Measurements from ENCODE around the gene DEK. TPM values are rescaled to one million over a fixed set of nuclear protein-coding genes. Genes with fewer than 3 reads are reported as not detected.
A peak's percentile ranks its signal among the peaks of the same experiment; 100 is the strongest.
"Not testable (repeated sequence)": the region's sequence is repeated elsewhere in the genome, so short reads cannot be mapped to it uniquely, and the experiment has no call there.

DEK gene, protein sequence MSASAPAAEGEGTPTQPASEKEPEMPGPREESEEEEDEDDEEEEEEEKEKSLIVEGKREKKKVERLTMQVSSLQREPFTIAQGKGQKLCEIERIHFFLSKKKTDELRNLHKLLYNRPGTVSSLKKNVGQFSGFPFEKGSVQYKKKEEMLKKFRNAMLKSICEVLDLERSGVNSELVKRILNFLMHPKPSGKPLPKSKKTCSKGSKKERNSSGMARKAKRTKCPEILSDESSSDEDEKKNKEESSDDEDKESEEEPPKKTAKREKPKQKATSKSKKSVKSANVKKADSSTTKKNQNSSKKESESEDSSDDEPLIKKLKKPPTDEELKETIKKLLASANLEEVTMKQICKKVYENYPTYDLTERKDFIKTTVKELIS
- polyA plus RNA-seq = 10 to 100 TPM; 44.0 to 98.5 (median 87.7) TPM

DNA sequence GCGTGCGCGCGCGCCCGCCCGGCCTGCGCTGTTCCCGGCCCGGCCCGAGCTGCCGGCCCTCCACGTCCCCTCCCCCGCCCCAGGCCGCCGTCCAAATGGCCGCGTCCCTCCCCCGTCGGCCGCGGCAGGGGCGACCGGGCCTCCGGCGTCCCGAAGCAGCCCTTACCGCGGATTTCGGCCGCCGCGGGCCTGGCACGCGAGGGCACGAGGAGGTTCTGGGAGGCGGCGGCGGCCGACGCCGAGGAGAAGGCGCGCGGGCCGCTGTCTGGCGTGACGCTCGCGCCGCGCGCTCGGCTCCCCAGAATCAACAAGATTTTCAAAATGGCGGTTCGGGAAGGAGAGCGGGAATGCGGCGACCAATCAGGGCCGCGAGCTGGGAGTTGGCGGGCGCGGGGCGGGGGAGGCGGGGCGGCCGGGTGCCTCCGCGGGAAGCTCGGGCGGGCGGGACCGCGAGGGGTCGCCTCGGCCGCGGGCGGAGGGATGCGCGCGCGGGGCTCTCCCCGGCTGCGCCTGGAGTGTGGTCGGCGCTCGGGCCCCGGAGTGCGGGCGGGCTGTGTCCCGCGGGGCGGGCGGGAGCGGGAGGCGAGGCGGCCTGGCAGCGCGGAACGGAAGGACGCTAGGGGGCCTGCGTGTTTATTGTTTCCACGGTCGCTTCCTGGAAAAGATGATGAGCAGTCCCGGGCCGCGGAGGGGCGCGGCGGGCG, at the start of gene DEK:
DEK (minus strand) TSS at position 312 of the 704 bp plus-strand sequence. CDS start 543 bp downstream, outside the sequence.
- Mint-ChIP-seq H3K27ac (peak within 1 kb of the TSS; percentile 91 to 98 (median 97)), H3K9me3 (no peaks in the 10 kb centered on the region), H3K4me1 (peaks cover 55 to 56% of the 10 kb centered on the region in 2 donors), H3K4me3 (peak within 1 kb of the TSS; percentile 93 to 98 (median 96)), H3K36me3 (no peaks in the 10 kb centered on the region), H3K27me3 (ENCODE audit: low read depth in 3 of 3) (peaks cover 11 to 24% (median 14%) of the 10 kb centered on the region in 3 donors)
- DNase-seq = peak; percentile 79 to 82 (median 82)

DNA sequence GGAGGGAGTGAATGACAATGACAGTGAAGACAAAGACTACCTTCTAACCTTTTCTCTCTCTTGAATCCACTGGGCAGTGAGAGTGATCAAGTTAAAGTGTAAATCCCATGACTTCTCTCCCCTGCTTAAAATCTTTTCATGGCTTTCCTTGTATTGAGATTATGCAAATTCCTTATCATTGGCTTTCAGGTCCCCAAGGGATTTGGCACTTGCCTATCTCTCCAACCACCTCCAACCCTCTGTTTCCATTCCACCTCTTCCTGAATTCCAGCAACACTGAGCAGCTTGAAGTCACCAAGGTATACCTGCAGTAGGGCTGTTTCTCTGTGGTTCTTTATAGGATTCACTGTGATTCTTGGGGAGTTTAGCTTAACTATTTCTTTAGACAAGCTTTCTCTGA, 48.0 kb upstream of the DEK start:
- Mint-ChIP-seq H3K27ac (no peak overlapping the region), H3K4me1 (no peaks in the 10 kb centered on the region), H3K36me3 (peaks cover 0 to 5% (median 0%) of the 10 kb centered on the region in 3 donors), H3K4me3 (no peak overlapping the region), H3K9me3 (peaks cover 0 to 2% (median 0%) of the 10 kb centered on the region in 6 donors), H3K27me3 (ENCODE audit: low read depth in 3 of 3) (peaks cover 4 to 10% (median 6%) of the 10 kb centered on the region in 3 donors)
- no peak for DNase-seq

DNA sequence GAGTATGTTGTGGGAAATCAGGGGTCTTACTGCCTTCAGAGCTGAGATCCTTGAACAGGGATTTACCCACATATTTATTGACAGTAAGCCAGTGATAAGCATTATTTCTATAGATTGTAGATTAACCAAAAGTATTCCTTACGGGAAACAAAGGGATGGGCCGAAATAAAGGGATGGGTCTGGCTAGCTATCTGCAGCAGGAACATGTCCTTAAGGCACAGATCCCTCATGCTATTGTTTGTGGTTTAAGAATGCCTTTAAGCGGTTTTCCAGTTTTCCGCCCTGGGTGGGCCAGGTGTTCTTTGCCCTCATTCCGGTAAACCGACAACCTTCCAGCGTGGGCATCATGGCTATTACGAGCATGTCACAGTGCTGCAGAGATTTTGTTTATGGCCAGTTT, 45.7 kb upstream of the DEK start:
- H3K4me1 Mint-ChIP-seq, H3K36me3 Mint-ChIP-seq, H3K27ac Mint-ChIP-seq, H3K9me3 Mint-ChIP-seq, H3K4me3 Mint-ChIP-seq, DNase-seq: not testable (repeated sequence)
- H3K27me3 Mint-ChIP-seq (ENCODE audit: low read depth in 3 of 3) = peaks cover 4 to 10% (median 8%) of the 10 kb centered on the region in 3 donors

DNA sequence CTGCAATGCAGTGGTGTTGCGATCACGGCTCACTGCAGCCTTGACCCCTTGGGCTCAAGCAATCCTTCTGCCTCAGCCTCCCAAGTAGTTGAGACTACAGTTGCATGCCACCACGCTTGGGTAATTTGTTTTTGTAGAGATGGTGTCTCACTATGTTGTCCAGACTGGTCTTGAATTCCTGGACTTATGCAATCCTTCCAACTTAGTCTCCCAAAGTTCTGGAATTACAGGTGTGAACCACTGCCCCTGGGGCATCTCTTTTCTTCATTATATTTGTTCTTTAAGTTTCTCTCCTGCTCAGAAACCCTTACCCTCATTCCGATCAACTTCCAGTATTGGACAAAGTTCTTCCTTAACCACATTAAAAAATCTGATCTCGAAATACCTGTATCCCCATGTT, 44.7 kb upstream of the DEK start:
- H3K27me3 Mint-ChIP-seq (ENCODE audit: low read depth in 3 of 3) = peaks cover 4 to 10% (median 8%) of the 10 kb centered on the region in 3 donors
- H3K4me1 Mint-ChIP-seq = no peaks in the 10 kb centered on the region
- H3K9me3 Mint-ChIP-seq = peaks cover 0 to 2% (median 0%) of the 10 kb centered on the region in 6 donors
- H3K4me3 Mint-ChIP-seq = no peak overlapping the region
- no peak overlapping the region for H3K27ac Mint-ChIP-seq
- no peak for DNase-seq
- H3K36me3 Mint-ChIP-seq = peaks cover 0 to 5% (median 0%) of the 10 kb centered on the region in 3 donors

DNA sequence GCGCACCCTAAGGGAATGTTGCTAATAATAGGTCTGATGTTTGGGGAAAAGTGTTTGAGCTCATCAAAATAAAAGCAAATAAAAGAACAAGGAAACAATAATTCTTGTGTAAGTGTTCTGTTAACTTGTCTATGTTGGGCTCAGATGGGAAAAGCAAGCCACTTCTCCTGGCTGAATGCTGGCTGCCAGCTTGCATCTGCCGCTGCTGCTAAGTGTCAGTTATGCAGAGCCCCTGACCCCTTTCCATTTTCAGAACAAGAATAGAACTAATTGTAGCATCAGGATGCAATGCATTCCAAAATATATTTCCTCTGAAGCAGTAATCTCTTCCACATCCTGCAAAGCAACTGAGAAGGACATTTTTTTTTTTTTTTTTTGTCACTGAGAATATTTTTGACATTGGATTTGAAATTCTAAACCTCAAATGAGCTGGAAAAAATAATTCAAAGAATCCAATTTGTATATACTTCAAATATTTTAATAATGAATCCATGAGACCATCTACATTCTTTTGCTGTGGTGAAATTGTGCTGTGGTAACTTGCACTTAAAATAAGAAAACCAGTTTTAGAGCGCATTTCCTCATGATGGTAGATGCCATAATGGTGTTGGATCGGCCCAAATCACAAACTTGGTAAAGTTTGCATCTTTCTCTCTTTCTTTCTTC, 43.9 kb upstream of the DEK start:
- H3K4me1 Mint-ChIP-seq = no peaks in the 10 kb centered on the region
- no peak overlapping the region for H3K27ac Mint-ChIP-seq
- no peak overlapping the region for H3K4me3 Mint-ChIP-seq
- peaks cover 0 to 2% (median 0%) of the 10 kb centered on the region in 6 donors for H3K9me3 Mint-ChIP-seq
- H3K36me3 Mint-ChIP-seq = peaks cover 0 to 5% (median 0%) of the 10 kb centered on the region in 3 donors
- no peak for DNase-seq
- peaks cover 4 to 10% (median 8%) of the 10 kb centered on the region in 3 donors for H3K27me3 Mint-ChIP-seq (ENCODE audit: low read depth in 3 of 3)

DNA sequence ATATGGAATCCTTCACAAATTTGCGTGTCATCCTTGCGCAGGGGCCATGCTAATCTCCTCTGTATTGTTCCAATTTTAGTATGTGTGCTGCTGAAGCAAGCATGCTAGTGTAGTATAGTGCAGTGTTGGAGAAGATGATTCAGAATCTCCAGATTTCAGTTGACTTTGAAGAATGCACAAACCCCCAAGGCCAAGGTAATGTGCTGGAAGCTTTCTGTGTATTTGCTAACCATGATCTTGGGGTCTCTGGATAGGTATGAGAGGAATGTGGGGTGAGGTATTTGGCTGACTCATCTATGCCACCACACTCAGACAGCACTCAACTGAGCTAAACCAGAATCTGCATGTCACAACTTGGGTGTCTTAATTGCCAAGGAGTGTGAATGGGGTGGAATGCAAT, 42.6 kb upstream of the DEK start:
- Mint-ChIP-seq H3K27ac (no peak overlapping the region), H3K4me1 (no peaks in the 10 kb centered on the region), H3K27me3 (ENCODE audit: low read depth in 3 of 3) (peaks cover 2 to 10% (median 10%) of the 10 kb centered on the region in 3 donors), H3K36me3 (peaks cover 0 to 5% (median 0%) of the 10 kb centered on the region in 3 donors), H3K9me3 (peaks cover 0 to 2% (median 0%) of the 10 kb centered on the region in 6 donors), H3K4me3 (no peak overlapping the region)
- no peak for DNase-seq

DNA sequence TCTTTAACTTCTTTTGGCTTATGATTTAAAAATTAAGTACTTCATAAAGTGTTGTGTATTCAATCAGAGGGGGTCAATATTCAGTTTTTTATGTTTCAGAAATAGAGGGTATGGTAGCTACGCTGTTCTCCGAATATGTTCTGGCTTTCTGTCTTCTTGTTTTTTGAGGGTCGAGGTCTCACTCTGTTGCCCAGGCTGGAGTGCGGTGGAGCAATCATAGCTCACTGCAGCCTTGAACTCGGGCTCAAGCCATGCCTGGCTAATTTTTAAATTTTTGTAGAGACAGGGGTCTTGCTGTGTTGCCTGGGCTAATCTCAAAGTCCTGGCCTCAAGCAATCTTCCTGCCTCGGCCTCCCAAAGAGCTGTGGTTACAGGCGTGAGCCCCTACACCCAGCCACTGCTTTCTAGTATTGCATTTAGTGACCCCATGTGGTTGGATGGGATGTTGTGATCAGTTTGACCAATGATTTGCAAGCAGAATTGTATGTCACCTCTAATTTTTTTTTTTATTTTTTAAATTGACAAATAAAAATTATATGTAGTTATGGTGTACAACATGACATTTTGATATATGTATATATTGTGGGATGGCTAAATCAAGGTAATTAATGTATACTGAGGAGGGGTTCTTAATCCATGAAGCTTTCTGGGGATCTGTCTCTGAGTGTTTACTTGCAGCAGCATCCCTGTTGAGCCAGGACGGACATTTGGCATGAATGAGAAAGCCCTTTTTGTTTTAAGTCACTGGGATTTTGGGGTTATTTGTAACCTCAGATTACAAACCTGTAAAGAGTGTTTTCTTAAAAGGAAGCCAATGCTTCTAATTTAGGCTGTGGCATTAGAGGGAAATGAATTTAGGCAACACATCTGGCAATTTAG, 38.5 kb upstream of the DEK start:
- no peak for DNase-seq
- Mint-ChIP-seq H3K4me1 (no peaks in the 10 kb centered on the region), H3K27ac (no peak overlapping the region), H3K9me3 (no peaks in the 10 kb centered on the region), H3K27me3 (ENCODE audit: low read depth in 3 of 3) (peaks cover 0 to 4% (median 0%) of the 10 kb centered on the region in 3 donors), H3K4me3 (no peak overlapping the region), H3K36me3 (no peaks in the 10 kb centered on the region)

DNA sequence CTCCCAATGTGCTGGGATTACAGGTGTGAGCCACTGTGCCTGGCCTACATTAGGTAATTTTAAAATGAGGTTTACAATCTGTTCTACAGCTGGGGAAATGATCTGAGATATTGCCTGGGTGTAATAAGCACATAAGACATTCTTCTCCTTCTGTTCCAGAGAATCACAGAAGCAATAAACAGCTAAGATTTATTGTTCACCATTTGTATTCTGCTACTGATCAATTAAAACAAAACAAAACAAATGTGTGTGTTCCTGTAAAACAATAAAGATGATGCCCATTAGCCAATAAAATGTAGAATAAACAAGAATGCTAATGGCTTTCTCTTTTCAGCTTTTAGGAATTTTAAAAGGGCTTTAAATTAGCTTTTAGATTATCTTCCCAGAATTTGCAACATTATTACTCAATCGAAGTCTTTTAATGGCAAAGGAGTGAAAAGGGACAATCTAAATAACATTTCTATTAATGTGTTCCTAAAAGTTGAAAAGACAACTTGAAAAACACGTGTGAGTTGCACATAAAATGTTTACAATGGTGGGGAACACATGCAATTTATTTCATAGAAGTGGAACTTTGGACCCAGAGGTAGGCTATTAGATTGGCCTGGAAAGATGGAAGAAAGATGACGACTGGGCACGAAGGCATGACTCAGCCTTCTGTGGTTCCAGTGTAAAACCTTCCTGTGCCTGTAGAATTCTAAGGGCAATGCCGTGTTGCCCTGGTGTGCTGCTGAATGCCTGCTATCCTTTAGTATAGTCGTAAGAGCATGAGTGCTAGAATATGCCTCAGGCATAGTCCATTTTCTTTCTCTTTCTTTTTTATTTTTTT, 29.0 kb upstream of the DEK start:
- Mint-ChIP-seq H3K36me3 (no peaks in the 10 kb centered on the region), H3K4me3 (no peak overlapping the region), H3K27me3 (ENCODE audit: low read depth in 3 of 3) (peaks cover 2 to 5% (median 4%) of the 10 kb centered on the region in 3 donors), H3K4me1 (no peaks in the 10 kb centered on the region), H3K9me3 (peaks cover 0 to 2% (median 0%) of the 10 kb centered on the region in 6 donors), H3K27ac (no peak overlapping the region)
- no peak for DNase-seq

DNA sequence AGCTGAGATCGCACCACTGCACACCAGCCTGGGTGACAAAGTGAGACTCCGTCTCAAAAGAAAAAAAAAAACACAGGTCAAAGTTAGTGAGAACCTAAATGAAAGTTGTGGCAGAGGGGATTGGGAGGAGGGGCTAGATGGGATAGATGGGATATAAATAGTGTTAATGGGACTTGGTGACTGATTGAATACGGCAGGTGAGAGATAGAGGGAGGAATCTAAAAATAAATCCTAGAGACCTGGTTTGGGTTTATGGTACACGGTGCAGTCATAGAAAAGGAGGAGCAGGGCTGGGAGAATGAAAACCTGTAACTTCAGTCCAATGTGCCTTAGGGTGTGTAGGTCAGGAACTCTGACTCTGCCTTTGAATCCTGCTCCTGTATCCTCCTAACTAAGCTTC, 25.0 kb upstream of the DEK start:
- peaks cover 0 to 2% (median 0%) of the 10 kb centered on the region in 6 donors for H3K9me3 Mint-ChIP-seq
- H3K36me3 Mint-ChIP-seq = no peaks in the 10 kb centered on the region
- no peak overlapping the region for H3K4me3 Mint-ChIP-seq
- H3K27ac Mint-ChIP-seq = no peak overlapping the region
- H3K27me3 Mint-ChIP-seq (ENCODE audit: low read depth in 3 of 3) = peaks cover 6 to 12% (median 8%) of the 10 kb centered on the region in 3 donors
- H3K4me1 Mint-ChIP-seq = no peaks in the 10 kb centered on the region
- no peak for DNase-seq

DNA sequence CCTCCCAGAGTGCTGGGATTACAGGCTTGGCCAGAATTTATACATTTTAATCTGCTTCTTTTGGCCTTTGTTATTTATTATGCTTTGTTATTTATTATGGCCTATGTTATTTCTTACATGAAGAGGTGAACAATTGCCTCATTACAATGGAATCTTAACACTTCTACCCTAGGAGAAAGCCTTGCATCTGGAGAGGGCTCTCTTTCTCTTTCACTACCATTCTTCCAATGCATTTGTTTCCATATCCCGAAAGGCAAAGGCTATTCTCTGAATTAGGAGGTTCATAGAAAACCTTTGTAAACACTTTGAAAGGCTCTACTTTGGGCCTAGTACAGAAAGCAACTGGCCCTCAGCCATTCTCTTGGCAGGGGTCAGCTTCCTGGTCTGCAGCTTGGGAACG, 19.9 kb upstream of the DEK start:
- Mint-ChIP-seq H3K27me3 (ENCODE audit: low read depth in 3 of 3) (peaks cover 4 to 25% (median 13%) of the 10 kb centered on the region in 3 donors), H3K4me1 (no peaks in the 10 kb centered on the region), H3K9me3 (no peaks in the 10 kb centered on the region), H3K27ac (no peak overlapping the region), H3K4me3 (no peak overlapping the region), H3K36me3 (peaks cover 0 to 4% (median 0%) of the 10 kb centered on the region in 3 donors)
- DNase-seq = no peak

DNA sequence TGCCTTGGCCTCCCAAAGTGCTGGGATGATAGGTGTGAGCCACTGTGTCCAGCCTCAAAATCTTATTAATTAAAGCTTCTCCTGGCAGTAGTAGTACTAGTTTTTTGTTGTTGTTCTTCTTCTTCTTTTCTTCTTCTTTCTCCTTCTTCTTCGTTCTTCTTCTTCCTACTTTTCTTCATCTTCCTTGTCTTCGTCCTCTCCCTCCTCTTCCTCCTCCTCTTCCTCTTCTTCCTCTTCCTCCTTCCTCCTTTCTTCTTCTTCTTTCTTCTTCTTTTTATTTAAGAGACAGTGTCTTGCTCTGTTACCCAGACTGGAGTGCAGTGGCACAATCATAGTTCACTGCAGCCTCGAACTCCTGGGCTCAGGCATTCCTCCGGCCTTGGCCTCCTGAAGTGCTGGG, 17.2 kb upstream of the DEK start:
- Mint-ChIP-seq H3K4me1 (no peaks in the 10 kb centered on the region), H3K36me3 (peaks cover 0 to 4% (median 0%) of the 10 kb centered on the region in 3 donors), H3K4me3 (no peak overlapping the region), H3K27ac (no peak overlapping the region), H3K27me3 (ENCODE audit: low read depth in 3 of 3) (peaks cover 7 to 25% (median 14%) of the 10 kb centered on the region in 3 donors), H3K9me3 (no peaks in the 10 kb centered on the region)
- no peak for DNase-seq

DNA sequence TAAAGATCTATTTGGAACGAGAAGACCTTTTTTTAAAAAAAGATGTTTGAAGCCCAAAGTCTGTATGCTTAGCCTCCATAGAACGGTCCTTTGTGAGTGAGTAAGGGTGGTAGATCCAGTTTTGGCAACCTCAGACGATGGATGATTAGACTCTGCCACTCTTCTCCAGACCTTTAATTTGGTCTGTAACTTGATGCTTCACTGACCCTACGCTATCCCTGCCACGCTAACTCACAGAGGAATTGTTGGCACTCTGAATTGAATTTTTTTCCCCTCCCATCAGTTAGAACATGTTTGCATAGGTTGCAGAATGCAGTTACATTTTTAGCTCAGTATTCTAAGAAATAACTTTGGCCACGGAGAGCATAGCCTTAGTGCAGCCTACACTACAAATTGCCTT, 15.8 kb upstream of the DEK start:
- no peaks in the 10 kb centered on the region for H3K4me1 Mint-ChIP-seq
- no peaks in the 10 kb centered on the region for H3K9me3 Mint-ChIP-seq
- H3K27ac Mint-ChIP-seq = no peak overlapping the region
- peaks cover 10 to 29% (median 14%) of the 10 kb centered on the region in 3 donors for H3K27me3 Mint-ChIP-seq (ENCODE audit: low read depth in 3 of 3)
- peaks cover 0 to 4% (median 4%) of the 10 kb centered on the region in 3 donors for H3K36me3 Mint-ChIP-seq
- DNase-seq = no peak
- H3K4me3 Mint-ChIP-seq = no peak overlapping the region
